Prostate gland (tissue), 2 donors: ENCODE results near the gene PSD. TPM values are rescaled to one million over a fixed set of nuclear protein-coding genes. Genes with fewer than 3 reads are reported as not detected.

Source experiments
- DNase-seq: peaks from one replicate; pipeline ENCODE4 v3.0.0-alpha.2; 2019; ENCODE audit warnings: low spot score
- H3K27ac ChIP-seq, 2 donors: fragments of 200-600 bp; sonication (generic); 2 replicates each; pipeline ENCODE4 v1.5.1; 2017 to 2019
- H3K27me3 ChIP-seq: fragments of 200-600 bp; sonication (generic); replicated peaks from 2 replicates; pipeline ENCODE4 v1.5.1; 2019; ENCODE audit not compliant: insufficient read depth
- H3K36me3 ChIP-seq, 2 donors: fragments of 200-600 bp; sonication (generic); 1 replicate in 1 of 2; 2 replicates in 1 of 2; pipeline versions ENCODE4 v1.5.1 to v1.8.1; 2017 to 2019
- H3K4me1 ChIP-seq: fragments of 200-600 bp; sonication (generic); replicated peaks from 2 replicates; pipeline ENCODE4 v1.5.1; 2019
- H3K4me3 ChIP-seq, 2 donors: fragments of 200-600 bp; sonication (generic); 2 replicates each; pipeline ENCODE4 v1.5.1; 2017 to 2019
- H3K9me3 ChIP-seq: fragments of 200-600 bp; sonication (generic); 2 replicates; pipeline ENCODE4 v1.5.1; 2017
- CTCF ChIP-seq, 4 experiments: fragments of 200-600 bp in 2 of 4; fragments of 450-650 bp in 2 of 4; sonication (generic) in 2 of 4; IDR thresholded peaks; 1 replicate in 3 of 4; 2 replicates in 1 of 4; pipeline ENCODE4 v1.5.1; 2016 to 2019; ENCODE audit warnings: antibody characterized with exemption in 4 of 4, mild to moderate bottlenecking in 2 of 4, moderate library complexity in 2 of 4
- POLR2A ChIP-seq: fragments of 450-650 bp; IDR thresholded peaks from one replicate; pipeline ENCODE4 v1.6.1; 2016; ENCODE audit warnings: antibody characterized with exemption, mild to moderate bottlenecking
- POLR2AphosphoS5 ChIP-seq: sonication (generic); formaldehyde crosslinking; IDR thresholded peaks from one replicate; pipeline ENCODE4 v1.6.1; 2017; ENCODE audit warnings: antibody characterized with exemption
- WGBS: methylation state at CpG from one replicate; pipeline ENCODE4 v1.1.5; 2018; 5-methylcytosine and 5-hydroxymethylcytosine counted together
- intact Hi-C: fragments of 100-400 bp; cut with DNase I; formaldehyde crosslinking; loops from one replicate; pipeline ENCODE4 v1.14.2; 2022
- total RNA-seq, 2 donors: library from RNA; depleted of rRNA; stranded (reverse); fragments of >200 nt; gene quantifications; one replicate each; pipeline ENCODE4 v1.1.0, GENCODE V29; 2016

PSD gene
- total RNA-seq, 2 donors from 2014 or later, result 1.0 to 10.9 TPM

GRCh38 chr10:102405632-102406031 lies 13.0 kb downstream of the PSD start:
- H3K27me3 ChIP-seq, result no peaks in the 10 kb centered on the region
- H3K9me3 ChIP-seq, result no peaks in the 10 kb centered on the region
- H3K4me1 ChIP-seq, result no peaks in the 10 kb centered on the region
- H3K4me3 ChIP-seq, result no peak overlapping the region
- no peak for DNase-seq
- intact Hi-C loops, result no loop called here
- no peak overlapping the region for H3K27ac ChIP-seq
- no peaks in the 10 kb centered on the region for H3K36me3 ChIP-seq
- TF ChIP-seq CTCF (IDR thresholded peaks at IDR 0.05) (no peak), POLR2AphosphoS5 (no peak), POLR2A (no peak)
- 77% methylated on average over 6 of the region's 6 CpGs for WGBS

GRCh38 chr10:102405108-102405571 lies 13.4 kb downstream of the PSD start:
- no peak for TF ChIP-seq POLR2A
- no peak for TF ChIP-seq POLR2AphosphoS5
- no peak for TF ChIP-seq CTCF (IDR thresholded peaks at IDR 0.05)
- 88% methylated on average over 19 of the region's 19 CpGs for WGBS
- H3K9me3 ChIP-seq, result no peaks in the 10 kb centered on the region
- no peak overlapping the region for H3K27ac ChIP-seq
- H3K36me3 ChIP-seq, result no peaks in the 10 kb centered on the region
- H3K4me1 ChIP-seq, result no peaks in the 10 kb centered on the region
- intact Hi-C loops, result no loop called here
- no peaks in the 10 kb centered on the region for H3K27me3 ChIP-seq
- DNase-seq, result no peak
- no peak overlapping the region for H3K4me3 ChIP-seq

- DNase-seq, result no peak
- intact Hi-C loops, result no loop called here
- H3K4me3 ChIP-seq, result no peak overlapping the region
- no peak overlapping the region for H3K27ac ChIP-seq
- TF ChIP-seq POLR2AphosphoS5, result no peak
- TF ChIP-seq CTCF (IDR thresholded peaks at IDR 0.05), result no peak
- no peak for TF ChIP-seq POLR2A
- no peaks in the 10 kb centered on the region for H3K36me3 ChIP-seq
- H3K9me3 ChIP-seq, result no peaks in the 10 kb centered on the region
- WGBS, result 89% methylated on average over 17 of the region's 17 CpGs
- H3K4me1 ChIP-seq, result no peaks in the 10 kb centered on the region
- no peaks in the 10 kb centered on the region for H3K27me3 ChIP-seq
Measured at GRCh38 chr10:102404361-102405107, 14.1 kb downstream of the PSD start.

- intact Hi-C loops, result no loop called here
- no peak overlapping the region for H3K27ac ChIP-seq
- 79% methylated on average over 6 of the region's 13 CpGs for WGBS
- no peak for TF ChIP-seq POLR2A
- no peak for TF ChIP-seq POLR2AphosphoS5
- no peak for TF ChIP-seq CTCF (IDR thresholded peaks at IDR 0.05)
- H3K4me3 ChIP-seq, result no peak overlapping the region
- H3K36me3 ChIP-seq, result no peaks in the 10 kb centered on the region
- no peaks in the 10 kb centered on the region for H3K27me3 ChIP-seq
- H3K4me1 ChIP-seq, result no peaks in the 10 kb centered on the region
- no peaks in the 10 kb centered on the region for H3K9me3 ChIP-seq
- no peak for DNase-seq
Measured at GRCh38 chr10:102403115-102403514, 15.5 kb downstream of the PSD start.

- Histone ChIP-seq H3K4me3 (no peak overlapping the region), H3K27ac (no peak overlapping the region), H3K36me3 (no peaks in the 10 kb centered on the region), H3K27me3 (no peaks in the 10 kb centered on the region), H3K9me3 (no peaks in the 10 kb centered on the region), H3K4me1 (no peaks in the 10 kb centered on the region)
- TF ChIP-seq CTCF (IDR thresholded peaks at IDR 0.05) (no peak), POLR2AphosphoS5 (no peak), POLR2A (no peak)
- DNase-seq, result no peak
- intact Hi-C loops, result no loop called here
- WGBS, result 87% methylated on average over 5 of the region's 5 CpGs
Measured at GRCh38 chr10:102402512-102402896, 16.1 kb downstream of the PSD start.
